ENCODE data around the gene TMEM183A.

The TMEM183A gene

GRCh38 chr1:202991112-202991511, 16.1 kb upstream of the TMEM183A start:
- no peaks in the 10 kb centered on the region for H3K36me3 ChIP-seq (ENCODE audit: insufficient read depth, low read length)
- no peaks in the 10 kb centered on the region for H3K9me3 ChIP-seq (ENCODE audit: low read length)
- H3K4me3 ChIP-seq (ENCODE audit: low read depth, low read length, poor library complexity, severe bottlenecking): no peak overlapping the region
- H3K4me1 ChIP-seq (ENCODE audit: insufficient read depth, low read length, severe bottlenecking): no peaks in the 10 kb centered on the region
- H3K27me3 ChIP-seq (ENCODE audit: insufficient read depth, low read length): peaks cover 13% of the 10 kb centered on the region; the same call in 1 of the 2 replicates
- H3K4me2 ChIP-seq (ENCODE audit: low read length): no peak overlapping the region
- no peak overlapping the region for H2AFZ ChIP-seq (ENCODE audit: low read length)
- H3F3A ChIP-seq (ENCODE audit: insufficient read depth, low read length): no peaks in the 10 kb centered on the region
- no peak overlapping the region for H3K9ac ChIP-seq (ENCODE audit: low read length)
- no peaks in the 10 kb centered on the region for H4K20me1 ChIP-seq (ENCODE audit: insufficient read depth, low read length)
- no peaks in the 10 kb centered on the region for H3K9me2 ChIP-seq (ENCODE audit: low read depth, low read length)
- TF ChIP-seq CTCF (IDR thresholded peaks at IDR 0.05; ENCODE audit: low read length): no peak
- TF ChIP-seq EZH2 (IDR thresholded peaks at IDR 0.05; ENCODE audit: borderline replicate concordance, low read length): no peak
- no peak overlapping the region for H3K27ac ChIP-seq (ENCODE audit: low read depth, low read length, poor library complexity, severe bottlenecking)
- no peaks in the 10 kb centered on the region for H3K79me2 ChIP-seq (ENCODE audit: insufficient read depth, low read length)

- Histone ChIP-seq H3K27me3 (ENCODE audit: insufficient read depth, low read length) (peaks cover 4% of the 10 kb centered on the region; the same call in 1 of the 2 replicates), H3K9me3 (ENCODE audit: low read length) (no peaks in the 10 kb centered on the region), H2AFZ (ENCODE audit: low read length) (no peak overlapping the region), H3K4me1 (ENCODE audit: insufficient read depth, low read length, severe bottlenecking) (peaks cover 6% of the 10 kb centered on the region), H3K79me2 (ENCODE audit: insufficient read depth, low read length) (no peaks in the 10 kb centered on the region), H3K9me2 (ENCODE audit: low read depth, low read length) (no peaks in the 10 kb centered on the region), H3K36me3 (ENCODE audit: insufficient read depth, low read length) (no peaks in the 10 kb centered on the region), H3K27ac (ENCODE audit: low read depth, low read length, poor library complexity, severe bottlenecking) (no peak overlapping the region), H3K4me3 (ENCODE audit: low read depth, low read length, poor library complexity, severe bottlenecking) (no peak overlapping the region), H3F3A (ENCODE audit: insufficient read depth, low read length) (no peaks in the 10 kb centered on the region), H4K20me1 (ENCODE audit: insufficient read depth, low read length) (no peaks in the 10 kb centered on the region), H3K9ac (ENCODE audit: low read length) (no peak overlapping the region), H3K4me2 (ENCODE audit: low read length) (no peak overlapping the region)
- TF ChIP-seq CTCF (IDR thresholded peaks at IDR 0.05; ENCODE audit: low read length) (no peak), EZH2 (IDR thresholded peaks at IDR 0.05; ENCODE audit: borderline replicate concordance, low read length) (no peak)
Measured at GRCh38 chr1:202994756-202995155, 12.4 kb upstream of the TMEM183A start.

GRCh38 chr1:202998836-202999750, 8.1 kb upstream of the TMEM183A start:
- Histone ChIP-seq H3K9me3 (ENCODE audit: low read length) (no peaks in the 10 kb centered on the region), H3K9ac (ENCODE audit: low read length) (peak overlapping the region; percentile 19; the same call in 1 of the 2 replicates), H3K4me2 (ENCODE audit: low read length) (peak overlapping the region; percentile 65)

More at GRCh38 chr1:202998836-202999750, 8.1 kb upstream of the TMEM183A start:
- no peaks in the 10 kb centered on the region for H4K20me1 ChIP-seq (ENCODE audit: insufficient read depth, low read length)
- H3K27me3 ChIP-seq (ENCODE audit: insufficient read depth, low read length): no peaks in the 10 kb centered on the region
- H3K79me2 ChIP-seq (ENCODE audit: insufficient read depth, low read length): no peaks in the 10 kb centered on the region
- H2AFZ ChIP-seq (ENCODE audit: low read length): no peak overlapping the region; the same call in 1 of the 2 replicates
- peaks cover 6% of the 10 kb centered on the region for H3K4me1 ChIP-seq (ENCODE audit: insufficient read depth, low read length, severe bottlenecking)
- no peaks in the 10 kb centered on the region for H3F3A ChIP-seq (ENCODE audit: insufficient read depth, low read length)
- no peaks in the 10 kb centered on the region for H3K9me2 ChIP-seq (ENCODE audit: low read depth, low read length)
- no peaks in the 10 kb centered on the region for H3K36me3 ChIP-seq (ENCODE audit: insufficient read depth, low read length)
- no peak overlapping the region for H3K27ac ChIP-seq (ENCODE audit: low read depth, low read length, poor library complexity, severe bottlenecking)
- TF ChIP-seq CTCF (IDR thresholded peaks at IDR 0.05; ENCODE audit: low read length) (peak; percentile 89), EZH2 (IDR thresholded peaks at IDR 0.05; ENCODE audit: borderline replicate concordance, low read length) (no peak)
- H3K4me3 ChIP-seq (ENCODE audit: low read depth, low read length, poor library complexity, severe bottlenecking): no peak overlapping the region
